GM12878 (cell line): ENCODE results near the gene SLC6A12. TPM values are rescaled to one million over a fixed set of nuclear protein-coding genes. Genes with fewer than 3 reads are reported as not detected.

Experiments
- ATAC-seq: fragments of 200-7000 bp; cut with Tn5 transposase; 3 replicates; pipeline ENCODE4 v1.9.1; 2020; ENCODE audit warnings: mild to moderate bottlenecking, moderate library complexity
- BruUV-seq: library from RNA; stranded (reverse); fragments of 400-500 nt; replicated peaks from 2 replicates; lab custom pipeline; 2021; lab: Mats Ljungman, UMichigan
- CTCF ChIA-PET: fragments of 300-600 bp; sonication (Branson Sonifier 250); formaldehyde crosslinking; extraction: SDS; loops from one replicate; lab custom pipeline; 2021; ENCODE audit warnings: inconsistent platforms; lab: Yijun Ruan, JAX
- POLR2A ChIA-PET: fragments of 350-600 bp; formaldehyde crosslinking; extraction: SDS; loops from one replicate; lab custom pipeline; 2021; ENCODE audit warnings: inconsistent platforms; lab: Charles Lee
- RAD21 ChIA-PET: fragments of 300-600 bp; sonication (Branson Sonifier 250); formaldehyde crosslinking; loops from one replicate; lab custom pipeline; 2023; ENCODE audit warnings: antibody characterized with exemption; ENCODE audit not compliant: unreplicated experiment; lab: Charles Lee
- SMC1A ChIA-PET: fragments of 300-600 bp; sonication (Branson Sonifier 250); formaldehyde crosslinking; loops from one replicate; lab custom pipeline; 2023; ENCODE audit not compliant: unreplicated experiment, uncharacterized antibody; lab: Charles Lee
- DNase-seq: peaks from one replicate; pipeline ENCODE4 v3.0.0-alpha.2; 2011; ENCODE audit warnings: low read depth, low spot score
- FAIRE-seq: peaks from 3 replicates; lab custom pipeline; 2011; peaks lifted over from hg19 to GRCh38; lab: Jason Lieb, UNC
- H2AFZ ChIP-seq: 2 replicates; pipeline ENCODE4 v1.6.0; 2011; ENCODE audit warnings: low read depth, low read length, control low read depth; ENCODE audit not compliant: control insufficient read depth
- H3K27ac ChIP-seq: 2 replicates; pipeline ENCODE4 v1.5.1; 2011; ENCODE audit warnings: control low read depth; ENCODE audit not compliant: control insufficient read depth, insufficient read depth
- H3K27me3 ChIP-seq, 2 experiments: replicated peaks in 1 of 2; 2 replicates each; pipeline versions ENCODE4 v1.6.0 to v1.6.1; 2011; ENCODE audit warnings: low read length in 1 of 2; ENCODE audit not compliant: control insufficient read depth in 2 of 2, insufficient read depth in 2 of 2
- H3K36me3 ChIP-seq, 2 experiments: 2 replicates each; pipeline ENCODE4 v1.5.1; 2011; ENCODE audit warnings: low read length in 1 of 2; ENCODE audit not compliant: control insufficient read depth in 2 of 2, insufficient read depth in 2 of 2
- H3K4me1 ChIP-seq: 2 replicates; pipeline ENCODE4 v1.6.1; 2011; ENCODE audit warnings: mild to moderate bottlenecking, low read length, moderate library complexity, mixed read lengths; ENCODE audit not compliant: control insufficient read depth, insufficient read depth
- H3K4me2 ChIP-seq: 2 replicates; pipeline ENCODE4 v1.6.0; 2011; ENCODE audit warnings: control low read depth; ENCODE audit not compliant: control insufficient read depth, insufficient read depth
- H3K4me3 ChIP-seq: fragments of 200-600 bp; sonication (generic); 2 replicates; pipeline ENCODE4 v1.5.1; 2016
- H3K79me2 ChIP-seq: 2 replicates; pipeline ENCODE4 v1.6.0; 2011; ENCODE audit warnings: low read length; ENCODE audit not compliant: control insufficient read depth, insufficient read depth
- H3K9ac ChIP-seq: 2 replicates; pipeline ENCODE4 v1.8.0; 2011; ENCODE audit warnings: low read length, control low read depth, mixed read lengths; ENCODE audit not compliant: control insufficient read depth, insufficient read depth
- H3K9me3 ChIP-seq: replicated peaks from 3 replicates; pipeline ENCODE4 v1.5.1; 2011; ENCODE audit warnings: mild to moderate bottlenecking, low read length; ENCODE audit not compliant: control insufficient read depth, insufficient read depth
- H4K20me1 ChIP-seq: 2 replicates; pipeline ENCODE4 v1.6.0; 2011; ENCODE audit not compliant: control insufficient read depth, insufficient read depth
- CBFB ChIP-seq: IDR thresholded peaks from 2 replicates; pipeline ENCODE4 v1.6.1; 2016; ENCODE audit warnings: antibody characterized with exemption, low read depth
- E2F4 ChIP-seq: IDR thresholded peaks from 2 replicates; pipeline ENCODE4 v1.6.1; 2012; ENCODE audit warnings: low read depth, low read length, improper control_type of control experiment
- NFYA ChIP-seq: IDR thresholded peaks from 2 replicates; pipeline ENCODE4 v1.6.1; 2011; ENCODE audit warnings: low read depth, mild to moderate bottlenecking, low read length, improper control_type of control experiment, borderline replicate concordance
- RCOR1 ChIP-seq: conservative IDR thresholded peaks from 2 replicates; pipeline ENCODE4 v1.6.1; 2012; ENCODE audit warnings: low read depth, low read length, improper control_type of control experiment
- RELB ChIP-seq: fragments of 450-650 bp; IDR thresholded peaks from 2 replicates; pipeline ENCODE4 v1.6.1; 2017; ENCODE audit warnings: low read depth, mild to moderate bottlenecking, moderate library complexity
- ZBED1 ChIP-seq: IDR thresholded peaks from 2 replicates; pipeline ENCODE4 v1.6.1; 2016; ENCODE audit warnings: borderline replicate concordance
- WGBS: methylation state at CpG from one replicate; pipeline ENCODE4 v1.1.6; 2016; ENCODE audit warnings: low lambda C conversion rate; ENCODE audit not compliant: insufficient replicate concordance, insufficient coverage; ENCODE audit errors: missing lambda C conversion rate; 5-methylcytosine and 5-hydroxymethylcytosine counted together
- in situ Hi-C: fragments of 300-500 bp; cut with MboI; formaldehyde crosslinking; loops from 9 replicates; pipeline ENCODE4 v1.14.3; 2018; ENCODE audit warnings: mixed read lengths
- intact Hi-C: fragments of 100-400 bp; cut with micrococcal nuclease; formaldehyde crosslinking; loops from one replicate; pipeline ENCODE4 v1.14.2; 2022; ENCODE audit not compliant: unreplicated experiment
- polyA plus RNA-seq, 11 experiments: library from polyadenylated mRNA; depleted of rRNA in 4 of 11; unstranded in 6 of 11; stranded (reverse) in 5 of 11; fragments of >200 nt; fragmentation: Nextera tagmentation in 4 of 11; fragmentation: Illumina TruSeq in 1 of 11; extraction: Ambion mirVana in 4 of 11; extraction: Trizol in 1 of 11; gene quantifications; 1 replicate in 1 of 11; 2 replicates in 10 of 11; pipeline versions ENCODE4 v1.2.1 to v1.2.3, GENCODE V29; 2011 to 2016; ENCODE audit warnings: inconsistent platforms in 2 of 11, missing spikeins in 2 of 11, low read depth in 1 of 11
- total RNA-seq, 4 experiments: library from RNA; depleted of rRNA in 3 of 4; stranded (reverse); fragments of >200 nt in 3 of 4; fragmentation: Illumina TruSeq in 1 of 4; extraction: Trizol in 1 of 4; gene quantifications; 2 replicates each; pipeline versions ENCODE4 v1.2.1 to v1.2.3, GENCODE V29; 2013 to 2021

Gene SLC6A12
- total and polyA plus RNA-seq, 10 of the 15 experiments (the other 5 are each of a cell fraction or from before 2014, with no cell fraction given): 0.06 to 0.11 (median 0.07) TPM; not detected in 7

GRCh38 chr12:240566-240965, 26.6 kb upstream of the SLC6A12 start:
- H3K36me3 ChIP-seq: no peaks in the 10 kb centered on the region
- no peaks in the 10 kb centered on the region for H3K27me3 ChIP-seq
- DNase-seq: no peak
- WGBS: 51% methylated on average over 9 of the region's 9 CpGs
- no peak for FAIRE-seq
- RAD21 ChIA-PET: no interaction called here
- POLR2A ChIA-PET: no interaction called here
- intact Hi-C loops: no loop called here
- H3K9ac ChIP-seq: no peak overlapping the region
- no TSS peak for BruUV-seq
- no peak overlapping the region for H3K27ac ChIP-seq
- H3K4me3 ChIP-seq: no peak overlapping the region
- no peaks in the 10 kb centered on the region for H4K20me1 ChIP-seq
- H3K79me2 ChIP-seq: no peaks in the 10 kb centered on the region
- no peak overlapping the region for H2AFZ ChIP-seq
- H3K9me3 ChIP-seq: peaks cover 4% of the 10 kb centered on the region; the same call in 2 of the 3 replicates
- no peak for TF ChIP-seq CBFB
- TF ChIP-seq NFYA: no peak
- TF ChIP-seq RELB: no peak
- no peak for TF ChIP-seq ZBED1
- TF ChIP-seq RCOR1: no peak
- no peak for TF ChIP-seq E2F4
- TF ChIP-seq, all 136 proteins: peak for 0
- CTCF ChIA-PET: no interaction called here
- no peak for ATAC-seq
- Histone ChIP-seq H3K4me2 (no peak overlapping the region), H3K4me1 (no peaks in the 10 kb centered on the region)
- in situ Hi-C loops: no loop called here
- SMC1A ChIA-PET: no interaction called here
